ENCODE data around the gene METTL21A. TPM values are rescaled to one million over a fixed set of nuclear protein-coding genes. Genes with fewer than 3 reads are reported as not detected.

The METTL21A gene
- total RNA-seq, result 8.6 and 10.9 TPM in 2 replicates

DNA sequence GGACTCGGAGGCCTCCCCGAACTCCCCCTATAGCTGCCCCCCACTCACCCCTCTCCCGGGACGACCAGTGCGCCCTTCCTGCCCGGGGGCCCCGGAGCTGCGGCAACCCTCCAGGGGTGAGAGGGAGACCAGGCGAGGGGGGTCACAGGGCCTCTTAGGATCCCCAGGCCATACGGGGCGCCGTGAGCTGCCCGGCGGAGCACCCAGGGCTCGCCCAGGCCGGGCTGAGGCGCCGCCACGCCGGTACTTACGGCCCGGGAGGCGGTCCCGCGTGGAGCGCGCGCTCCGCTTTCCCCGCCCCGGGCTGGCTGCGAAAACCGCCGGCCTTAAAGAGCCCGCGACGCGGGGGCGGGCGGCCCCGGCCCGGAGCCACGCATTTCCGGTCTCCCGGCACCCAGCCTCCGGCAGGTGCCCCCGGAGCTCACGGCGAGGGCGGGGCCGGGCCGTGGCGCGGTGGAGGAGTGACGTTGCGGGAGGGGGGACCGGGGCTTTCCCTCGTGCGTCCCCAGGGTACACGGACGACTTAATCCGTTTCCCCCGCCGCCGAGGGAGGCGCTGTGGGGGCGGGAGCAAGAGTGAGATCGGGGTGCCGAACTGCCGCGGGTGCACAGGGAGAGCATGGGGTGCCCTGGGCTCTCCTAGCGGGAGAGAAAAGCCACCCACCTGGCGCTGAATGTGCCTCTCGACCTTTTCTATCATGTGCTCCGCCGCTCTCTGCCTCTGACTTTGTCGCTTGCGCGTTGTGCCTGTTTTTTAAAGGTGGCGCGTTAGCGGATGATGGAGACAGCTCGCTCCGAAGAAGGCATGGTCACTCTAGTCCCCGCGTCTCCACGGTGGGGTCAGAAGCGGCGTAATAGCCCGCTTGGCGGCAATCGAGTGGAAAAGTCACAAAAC is at the start of gene METTL21A:
Gene METTL21A (minus strand): TSS at position 381 of the 894 bp plus-strand sequence. CDS start 1,019 bp downstream, outside the sequence.

Other genes with a start within 250 kb of the METTL21A start
- 25.5 and 46.6 TPM in 2 replicates for gene CREB1, start 95.4 kb downstream of the METTL21A start, total RNA-seq
- 8.0 and 18.6 TPM in 2 replicates for gene CCNYL1, start 86.2 kb upstream of the METTL21A start, total RNA-seq
- 0.55 and 0.59 TPM in 2 replicates for gene FZD5, start 144.5 kb upstream of the METTL21A start, total RNA-seq

Measured in smooth muscle cell of the umbilical artery (primary cell).